AG08396 (cell line): Measurements from ENCODE around the gene DNAJB5.
A peak's percentile ranks its signal among the peaks of the same experiment; 100 is the strongest.
"Not testable (repeated sequence)": the region's sequence is repeated elsewhere in the genome, so short reads cannot be mapped to it uniquely, and the experiment has no call there.

Source experiments
- DNase-seq: peaks from one replicate; pipeline ENCODE4 v3.0.0; 2012; ENCODE audit warnings: low spot score, mixed read lengths

The DNAJB5 gene

GRCh38 chr9:35000535-35001284 is 11.2 kb downstream of the DNAJB5 start:
- peak; percentile 33 for DNase-seq

GRCh38 chr9:35001285-35001677 is 11.7 kb downstream of the DNAJB5 start:
- peak; percentile 1 for DNase-seq

GRCh38 chr9:35001803-35002502 is 12.4 kb downstream of the DNAJB5 start:
- peak; percentile 1 for DNase-seq

GRCh38 chr9:35002623-35003022 is 13.1 kb downstream of the DNAJB5 start:
- DNase-seq = no peak

- not testable (repeated sequence) for DNase-seq
Measured at GRCh38 chr9:35004299-35004698, 14.8 kb downstream of the DNAJB5 start.

- no peak for DNase-seq
Measured at GRCh38 chr9:35010351-35010958, 20.9 kb downstream of the DNAJB5 start.

- no peak for DNase-seq
Measured at GRCh38 chr9:35014517-35014916, 25.0 kb downstream of the DNAJB5 start.

GRCh38 chr9:35023443-35023842 is 33.9 kb downstream of the DNAJB5 start:
- not testable (repeated sequence) for DNase-seq

- no peak for DNase-seq
Measured at GRCh38 chr9:35026671-35027070, 37.1 kb downstream of the DNAJB5 start.

- no peak for DNase-seq
Measured at GRCh38 chr9:35027374-35027773, 37.8 kb downstream of the DNAJB5 start.

GRCh38 chr9:35027860-35028259 is 38.3 kb downstream of the DNAJB5 start:
- DNase-seq = no peak

- no peak for DNase-seq
Measured at GRCh38 chr9:35028341-35028740, 38.8 kb downstream of the DNAJB5 start.

- no peak for DNase-seq
Measured at GRCh38 chr9:35029241-35029640, 39.7 kb downstream of the DNAJB5 start.

- DNase-seq = no peak
Measured at GRCh38 chr9:35029852-35030251, 40.3 kb downstream of the DNAJB5 start.

- DNase-seq = no peak
Measured at GRCh38 chr9:35033101-35033500, 43.6 kb downstream of the DNAJB5 start.

GRCh38 chr9:35035851-35036701 is 46.5 kb downstream of the DNAJB5 start:
- DNase-seq = peak; percentile 53

- DNase-seq = peak; percentile 43
Measured at GRCh38 chr9:35042081-35042604, 52.6 kb downstream of the DNAJB5 start.

- DNase-seq = no peak
Measured at GRCh38 chr9:35042891-35043545, 53.5 kb downstream of the DNAJB5 start.

GRCh38 chr9:35044071-35044470 is 54.5 kb downstream of the DNAJB5 start:
- DNase-seq = no peak
